ENCODE data around the gene PYDC2. TPM values are rescaled to one million over a fixed set of nuclear protein-coding genes. Genes with fewer than 3 reads are reported as not detected.

The PYDC2 gene
- total RNA-seq, 4 donors from 2014 or later, result not detected

GRCh38 chr3:191435981-191436380, 25.0 kb upstream of the PYDC2 start:
- WGBS, 2 donors, result 51 to 52% methylated on average over 2 of the region's 2 CpGs
- no peak for DNase-seq
- H3K4me3 ChIP-seq, result no peak overlapping the region
- intact Hi-C loops (cut with DNase I), result no loop called here
- no peaks in the 10 kb centered on the region for H3K4me1 ChIP-seq
- no peak overlapping the region for H3K27ac ChIP-seq
- H3K36me3 ChIP-seq, result no peaks in the 10 kb centered on the region
- TF ChIP-seq CTCF (IDR thresholded peaks at IDR 0.05), result no peak
- TF ChIP-seq POLR2A (IDR thresholded peaks at IDR 0.05), result no peak
- H3K9me3 ChIP-seq, result no peaks in the 10 kb centered on the region
- no peaks in the 10 kb centered on the region for H3K27me3 ChIP-seq

GRCh38 chr3:191438150-191438814, 22.7 kb upstream of the PYDC2 start:
- Histone ChIP-seq H3K27me3 (no peaks in the 10 kb centered on the region), H3K27ac (no peak overlapping the region), H3K9me3 (no peaks in the 10 kb centered on the region), H3K4me1 (no peaks in the 10 kb centered on the region), H3K36me3 (no peaks in the 10 kb centered on the region), H3K4me3 (no peak overlapping the region)
- no peak for DNase-seq
- 66 to 71% methylated on average over 2 of the region's 2 CpGs for WGBS, 2 donors
- intact Hi-C loops (cut with DNase I), result no loop called here
- TF ChIP-seq CTCF (IDR thresholded peaks at IDR 0.05) (no peak), POLR2A (IDR thresholded peaks at IDR 0.05) (no peak)

GRCh38 chr3:191440532-191440931, 20.4 kb upstream of the PYDC2 start:
- Histone ChIP-seq H3K27ac (no peak overlapping the region), H3K27me3 (no peaks in the 10 kb centered on the region), H3K4me1 (no peaks in the 10 kb centered on the region), H3K9me3 (no peaks in the 10 kb centered on the region), H3K4me3 (no peak overlapping the region), H3K36me3 (no peaks in the 10 kb centered on the region)
- intact Hi-C loops (cut with DNase I), result no loop called here
- WGBS, 2 donors, result 78 to 80% methylated on average over 4 of the region's 4 CpGs
- DNase-seq, result no peak
- no peak for TF ChIP-seq POLR2A (IDR thresholded peaks at IDR 0.05)
- TF ChIP-seq CTCF (IDR thresholded peaks at IDR 0.05), result no peak

- intact Hi-C loops (cut with DNase I), result no loop called here
- TF ChIP-seq POLR2A (IDR thresholded peaks at IDR 0.05) (no peak), CTCF (IDR thresholded peaks at IDR 0.05) (no peak)
- no peak for DNase-seq
- Histone ChIP-seq H3K4me3 (no peak overlapping the region), H3K27ac (no peak overlapping the region), H3K27me3 (no peaks in the 10 kb centered on the region), H3K36me3 (no peaks in the 10 kb centered on the region), H3K4me1 (no peaks in the 10 kb centered on the region), H3K9me3 (no peaks in the 10 kb centered on the region)
- 33 to 54% methylated on average over 2 of the region's 2 CpGs for WGBS, 2 donors
These were observed 19.3 kb upstream of the PYDC2 start for GRCh38 chr3:191441687-191442086.

- intact Hi-C loops (cut with DNase I), result no loop called here
- WGBS, 2 donors, result 73 to 86% methylated on average over 3 of the region's 3 CpGs
- DNase-seq, result no peak
- no peaks in the 10 kb centered on the region for H3K4me1 ChIP-seq
- no peak for TF ChIP-seq POLR2A (IDR thresholded peaks at IDR 0.05)
- no peak for TF ChIP-seq CTCF (IDR thresholded peaks at IDR 0.05)
- no peaks in the 10 kb centered on the region for H3K27me3 ChIP-seq
- H3K9me3 ChIP-seq, result no peaks in the 10 kb centered on the region
- H3K27ac ChIP-seq, result no peak overlapping the region
- H3K36me3 ChIP-seq, result no peaks in the 10 kb centered on the region
- H3K4me3 ChIP-seq, result no peak overlapping the region
These were observed 16.4 kb upstream of the PYDC2 start for GRCh38 chr3:191444569-191444968.
